HAP-1 (cell line): ENCODE measurements around the gene C10orf143.

ENCODE experiments used
- DNase-seq, 2 experiments: peaks; one replicate each; pipeline ENCODE4 v3.0.0-alpha.2; 2016 to 2020; ENCODE audit warnings: low spot score in 2 of 2
- H3K27me3 ChIP-seq: fragments of 250-450 bp; sonication (Bioruptor Pico); 2 replicates; pipeline ENCODE4 v1.5.1; 2020; ENCODE audit warnings: low read depth, mild to moderate bottlenecking, moderate library complexity
- H3K36me3 ChIP-seq: fragments of 250-450 bp; sonication (Bioruptor Pico); replicated peaks from 2 replicates; pipeline ENCODE4 v1.5.1; 2020; ENCODE audit warnings: mild to moderate bottlenecking
- H3K4me1 ChIP-seq: fragments of 250-450 bp; sonication (Bioruptor Pico); 2 replicates; pipeline ENCODE4 v1.5.1; 2020; ENCODE audit warnings: mild to moderate bottlenecking
- H3K4me3 ChIP-seq: fragments of 250-450 bp; sonication (Bioruptor Pico); 2 replicates; pipeline ENCODE4 v1.5.1; 2020; ENCODE audit warnings: mild to moderate bottlenecking, moderate library complexity
- H3K9me3 ChIP-seq: fragments of 250-450 bp; sonication (Bioruptor Pico); 2 replicates; pipeline ENCODE4 v1.5.1; 2020; ENCODE audit warnings: mild to moderate bottlenecking, moderate library complexity
- in situ Hi-C: fragments of 300-500 bp; cut with MboI; formaldehyde crosslinking; loops from 3 replicates; pipeline ENCODE4 v1.14.3; 2020; ENCODE audit warnings: low sequenced_read_pairs, inconsistent platforms, mixed read lengths

The C10orf143 gene

GRCh38 chr10:130110246-130111112, at the start of gene C10orf143:
TSS of gene C10orf143 (minus strand) at chr10:130110830. CDS start at chr10:130110772, 58 bp downstream.
- Histone ChIP-seq H3K4me3 (peak within 1 kb of the TSS; percentile 68), H3K36me3 (no peaks in the 10 kb centered on the region; the same call in 1 of the 2 replicates), H3K9me3 (no peaks in the 10 kb centered on the region; the same call in 1 of the 2 replicates), H3K27me3 (no peaks in the 10 kb centered on the region), H3K4me1 (peaks cover 8% of the 10 kb centered on the region)
- in situ Hi-C loops, result loop anchor here (25.0 kb wide), 1 partner anchor 248 kb away; no protein-coding TSS in a partner anchor
- peak; percentile 91 to 97 for DNase-seq

GRCh38 chr10:130159192-130159794, 48.7 kb upstream of the C10orf143 start:
- H3K9me3 ChIP-seq, result no peaks in the 10 kb centered on the region
- H3K36me3 ChIP-seq, result peaks cover 25% of the 10 kb centered on the region
- in situ Hi-C loops, result no loop called here
- no peak overlapping the region for H3K4me3 ChIP-seq
- H3K27me3 ChIP-seq, result no peaks in the 10 kb centered on the region
- H3K4me1 ChIP-seq, result peaks cover 22% of the 10 kb centered on the region
- DNase-seq, result no peak

GRCh38 chr10:130146042-130146441, 35.4 kb upstream of the C10orf143 start:
- in situ Hi-C loops, result no loop called here
- no peak for DNase-seq
- Histone ChIP-seq H3K4me3 (no peak overlapping the region), H3K36me3 (peaks cover 37% of the 10 kb centered on the region), H3K27me3 (no peaks in the 10 kb centered on the region), H3K9me3 (no peaks in the 10 kb centered on the region), H3K4me1 (peaks cover 5% of the 10 kb centered on the region)

- Histone ChIP-seq H3K27me3 (no peaks in the 10 kb centered on the region), H3K4me3 (no peak overlapping the region), H3K9me3 (no peaks in the 10 kb centered on the region), H3K36me3 (peaks cover 34% of the 10 kb centered on the region), H3K4me1 (peaks cover 30% of the 10 kb centered on the region)
- in situ Hi-C loops, result no loop called here
- no peak for DNase-seq
Observed at GRCh38 chr10:130141878-130142277, 31.2 kb upstream of the C10orf143 start.

GRCh38 chr10:130141460-130141859, 30.8 kb upstream of the C10orf143 start:
- peaks cover 33% of the 10 kb centered on the region for H3K36me3 ChIP-seq

GRCh38 chr10:130141038-130141437, 30.4 kb upstream of the C10orf143 start:
- no peak for DNase-seq
- in situ Hi-C loops, result no loop called here
- Histone ChIP-seq H3K4me1 (peaks cover 30% of the 10 kb centered on the region), H3K27me3 (no peaks in the 10 kb centered on the region), H3K9me3 (no peaks in the 10 kb centered on the region), H3K4me3 (no peak overlapping the region), H3K36me3 (peaks cover 30% of the 10 kb centered on the region)

More at GRCh38 chr10:130141460-130141859, 30.8 kb upstream of the C10orf143 start:
- Histone ChIP-seq H3K4me1 (peaks cover 30% of the 10 kb centered on the region), H3K27me3 (no peaks in the 10 kb centered on the region), H3K9me3 (no peaks in the 10 kb centered on the region), H3K4me3 (no peak overlapping the region)
- no peak for DNase-seq
- in situ Hi-C loops, result no loop called here

- H3K27me3 ChIP-seq, result no peaks in the 10 kb centered on the region
- H3K36me3 ChIP-seq, result peaks cover 27% of the 10 kb centered on the region
- DNase-seq, result no peak
- H3K4me3 ChIP-seq, result no peak overlapping the region
- peaks cover 30% of the 10 kb centered on the region for H3K4me1 ChIP-seq
- H3K9me3 ChIP-seq, result no peaks in the 10 kb centered on the region
- in situ Hi-C loops, result no loop called here
Observed at GRCh38 chr10:130140425-130140824, 29.8 kb upstream of the C10orf143 start.

- no peaks in the 10 kb centered on the region for H3K9me3 ChIP-seq
- DNase-seq, result no peak
- H3K36me3 ChIP-seq, result peaks cover 19% of the 10 kb centered on the region
- peaks cover 30% of the 10 kb centered on the region for H3K4me1 ChIP-seq
- in situ Hi-C loops, result loop anchor here (10.0 kb wide), 1 partner anchor 174 kb away; the partner anchor contains the start of gene EBF3
- H3K27me3 ChIP-seq, result no peaks in the 10 kb centered on the region
- no peak overlapping the region; the same call in 1 of the 2 replicates for H3K4me3 ChIP-seq
Observed at GRCh38 chr10:130138479-130138866, 27.8 kb upstream of the C10orf143 start.

- Histone ChIP-seq H3K4me3 (peak overlapping the region; percentile 83), H3K27me3 (no peaks in the 10 kb centered on the region), H3K36me3 (peaks cover 19% of the 10 kb centered on the region), H3K4me1 (peaks cover 30% of the 10 kb centered on the region), H3K9me3 (no peaks in the 10 kb centered on the region)
- DNase-seq, result no peak
- in situ Hi-C loops, result loop anchor here (10.0 kb wide), 1 partner anchor 173 kb away; the partner anchor contains the start of gene EBF3
Observed at GRCh38 chr10:130137659-130138478, 27.2 kb upstream of the C10orf143 start.

- Histone ChIP-seq H3K4me3 (peak overlapping the region; percentile 83), H3K27me3 (no peaks in the 10 kb centered on the region), H3K36me3 (peaks cover 15% of the 10 kb centered on the region), H3K4me1 (peaks cover 30% of the 10 kb centered on the region), H3K9me3 (no peaks in the 10 kb centered on the region)
- in situ Hi-C loops, result loop anchor here (10.0 kb wide), 1 partner anchor 172 kb away; the partner anchor contains the start of gene EBF3
- peak in 1 of 2 experiments; percentile 23 for DNase-seq
Observed at GRCh38 chr10:130137090-130137448, 26.4 kb upstream of the C10orf143 start.

GRCh38 chr10:130136226-130137089, 25.8 kb upstream of the C10orf143 start, which contains the start of gene GLRX3:
TSS of gene GLRX3 (plus strand) at chr10:130136391. CDS start at chr10:130136421, 30 bp downstream.
- Histone ChIP-seq H3K4me1 (peaks cover 29% of the 10 kb centered on the region), H3K9me3 (no peaks in the 10 kb centered on the region), H3K36me3 (peaks cover 14% of the 10 kb centered on the region; the same call in 1 of the 2 replicates), H3K4me3 (peak within 1 kb of the TSS; percentile 83), H3K27me3 (no peaks in the 10 kb centered on the region)
- DNase-seq, result peak; percentile 73 to 88
- in situ Hi-C loops, result loop anchor here (10.0 kb wide), 1 partner anchor 172 kb away; the partner anchor contains the start of gene EBF3

GRCh38 chr10:130135676-130136225, 25.1 kb upstream of the C10orf143 start:
- in situ Hi-C loops, result loop anchor here (10.0 kb wide), 1 partner anchor 171 kb away; the partner anchor contains the start of gene EBF3
- H3K9me3 ChIP-seq, result no peaks in the 10 kb centered on the region
- H3K4me1 ChIP-seq, result peaks cover 22% of the 10 kb centered on the region
- DNase-seq, result no peak
- peak overlapping the region; percentile 83 for H3K4me3 ChIP-seq
- peaks cover 14% of the 10 kb centered on the region; the same call in 1 of the 2 replicates for H3K36me3 ChIP-seq
- no peaks in the 10 kb centered on the region for H3K27me3 ChIP-seq
